GM19238 (cell line): ENCODE measurements around the gene EFTUD2.
"Not testable (repeated sequence)": the region's sequence is repeated elsewhere in the genome, so short reads cannot be mapped to it uniquely, and the experiment has no call there.

ENCODE experiments used
- DNase-seq: peaks from one replicate; pipeline ENCODE4 v3.0.0; 2011; ENCODE audit warnings: low spot score; ENCODE audit not compliant: insufficient read length

The EFTUD2 gene

GRCh38 chr17:44808656-44809388 lies 90.4 kb downstream of the EFTUD2 start:
- not testable (repeated sequence) for DNase-seq

DNA sequence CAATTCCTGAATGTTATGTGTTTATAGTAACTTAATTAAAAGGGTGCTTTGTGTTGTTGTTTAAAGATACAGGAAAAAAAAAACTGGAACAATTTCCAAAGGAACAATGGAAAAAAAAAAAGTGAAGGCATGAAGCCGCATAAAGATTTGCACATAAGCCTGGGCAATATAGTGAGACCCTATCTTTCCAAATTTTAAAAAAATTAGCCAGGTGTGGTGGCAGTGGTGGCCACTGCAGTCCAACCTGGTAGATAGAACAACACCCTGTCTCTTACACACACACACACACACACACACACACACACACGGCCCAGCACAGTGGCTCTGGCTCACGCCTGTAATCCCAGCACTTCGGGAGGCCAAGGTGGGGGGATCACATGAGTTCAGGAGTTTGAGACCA lies 91.1 kb downstream of the EFTUD2 start:
- DNase-seq, result no peak

GRCh38 chr17:44807817-44808155 lies 91.5 kb downstream of the EFTUD2 start:
- no peak for DNase-seq

- no peak for DNase-seq
These were observed 92.0 kb downstream of the EFTUD2 start for GRCh38 chr17:44807093-44807816.

DNA sequence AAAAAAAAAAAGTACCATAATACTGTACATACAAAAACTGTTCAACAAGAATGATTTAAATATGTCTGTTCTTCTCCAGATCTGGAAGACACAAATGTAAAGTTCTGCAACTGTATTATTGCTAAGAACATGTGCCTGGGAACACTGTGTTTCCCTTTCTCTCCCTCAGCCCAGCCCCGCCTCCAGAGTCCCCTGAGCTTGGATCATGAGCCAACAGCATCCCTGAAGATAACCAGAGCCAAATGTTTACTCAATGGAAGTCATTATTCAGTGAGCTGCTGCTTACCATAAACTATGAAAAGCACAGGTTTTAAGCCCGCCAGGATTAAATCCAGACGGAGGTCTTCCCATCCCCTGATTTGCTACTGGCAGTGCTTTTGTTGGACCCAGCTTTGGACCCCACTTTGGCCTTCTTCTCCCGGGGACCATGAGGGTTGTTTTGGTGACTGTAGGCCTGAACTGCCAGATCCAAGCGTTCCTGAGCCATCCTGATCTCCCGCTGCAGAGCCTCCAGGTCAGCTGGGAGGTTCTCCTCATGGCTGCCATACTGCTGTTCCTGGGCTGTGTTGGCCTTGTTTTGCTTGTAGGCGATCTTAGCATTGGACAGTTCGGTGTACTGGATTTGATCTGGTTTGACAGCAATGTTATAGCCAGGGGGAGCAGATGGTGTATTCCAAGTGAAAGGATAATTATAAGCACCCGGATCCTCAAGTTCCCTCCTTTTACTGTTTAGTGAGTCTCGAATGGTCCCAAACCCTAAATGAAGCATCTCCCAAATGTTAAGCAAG lies 94.7 kb downstream of the EFTUD2 start:
- DNase-seq, result no peak

DNA sequence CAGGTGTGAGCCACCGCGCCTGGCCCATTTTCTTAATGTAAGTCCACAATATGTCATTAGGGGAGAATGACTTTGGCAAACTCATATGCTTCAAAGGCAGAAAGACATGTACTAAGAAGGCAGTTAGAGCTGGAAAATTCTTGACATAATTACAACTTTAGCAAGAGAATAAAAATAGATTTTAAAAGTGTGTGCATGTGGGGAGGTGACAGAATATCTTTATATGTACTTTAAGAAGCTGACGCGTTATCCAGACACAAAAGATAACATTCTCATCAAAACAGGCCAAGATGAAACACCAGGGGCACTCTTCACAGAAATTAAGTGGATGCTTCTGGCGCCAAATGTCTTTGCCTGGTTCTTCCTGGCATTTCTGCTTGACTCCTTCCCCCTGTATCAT lies 97.4 kb downstream of the EFTUD2 start:
- DNase-seq, result no peak
